HG02678 (cell line): ENCODE results near the gene LYPD8.
A peak's percentile ranks its signal among the peaks of the same experiment; 100 is the strongest.

Source experiments
- ATAC-seq: cut with Tn5 transposase; IDR thresholded peaks from one replicate; pipeline ENCODE4 v1.9.1; 2021; ENCODE audit warnings: mild to moderate bottlenecking, moderate library complexity; ENCODE audit not compliant: unreplicated experiment

Gene LYPD8

GRCh38 chr1:248703674-248704073 is 51.9 kb downstream of the LYPD8 start:
- no peak for ATAC-seq

GRCh38 chr1:248702714-248703113 is 52.8 kb downstream of the LYPD8 start, which contains the start of gene OR14I1:
Gene OR14I1 (minus strand): TSS chr1:248702766.
- ATAC-seq = no peak

DNA sequence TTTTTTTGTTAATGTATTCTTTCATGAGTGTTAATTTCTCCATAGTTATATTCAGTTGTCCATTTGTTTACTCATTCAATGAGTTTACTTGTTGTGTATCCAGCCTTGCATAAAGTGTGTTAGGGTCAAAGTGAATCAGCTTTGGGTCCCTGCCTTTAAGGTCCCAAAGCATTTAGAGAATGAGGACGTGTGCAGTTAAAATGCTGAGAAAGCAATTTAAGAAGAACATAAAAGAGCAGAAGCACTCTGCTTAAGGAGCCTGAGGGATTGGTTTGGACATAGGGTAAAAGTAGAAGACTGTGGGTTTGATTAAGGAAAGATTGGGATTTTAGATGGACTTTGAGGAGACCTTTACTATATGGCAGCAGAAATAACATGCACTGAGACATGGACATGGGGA is 56.5 kb downstream of the LYPD8 start:
- ATAC-seq = no peak

GRCh38 chr1:248697907-248698306 is 57.7 kb downstream of the LYPD8 start:
- ATAC-seq = no peak

GRCh38 chr1:248696774-248697173 is 58.8 kb downstream of the LYPD8 start:
- no peak for ATAC-seq

GRCh38 chr1:248696261-248696660 is 59.3 kb downstream of the LYPD8 start:
- peak; percentile 55 for ATAC-seq

GRCh38 chr1:248695451-248696132 is 60.0 kb downstream of the LYPD8 start:
- no peak for ATAC-seq

- ATAC-seq = no peak
Measured at GRCh38 chr1:248691567-248692155, 63.9 kb downstream of the LYPD8 start.
